Uterus (tissue), 4 donors: ENCODE results near the gene FPGS. TPM values are rescaled to one million over a fixed set of nuclear protein-coding genes. Genes with fewer than 3 reads are reported as not detected.
A peak's percentile ranks its signal among the peaks of the same experiment; 100 is the strongest.

Source experiments
- DNase-seq, 2 donors: peaks; one replicate each; pipeline ENCODE4 v3.0.0-alpha.2; 2019 to 2020
- H3K27ac ChIP-seq, 2 donors: fragments of 200-600 bp; sonication (generic); 1 replicate in 1 of 2; 2 replicates in 1 of 2; pipeline ENCODE4 v1.5.1; 2016 to 2018
- H3K27me3 ChIP-seq, 2 donors: fragments of 200-600 bp; sonication (generic); one replicate each; pipeline ENCODE4 v1.5.1; 2018 to 2019; ENCODE audit warnings: control low read depth in 1 of 2
- H3K36me3 ChIP-seq, 2 donors: fragments of 200-600 bp; sonication (generic); one replicate each; pipeline ENCODE4 v1.5.1; 2019; ENCODE audit warnings: control low read depth in 1 of 2
- H3K4me1 ChIP-seq, 2 donors: fragments of 200-600 bp; sonication (generic); one replicate each; pipeline ENCODE4 v1.5.1; 2018 to 2019; ENCODE audit warnings: control low read depth in 1 of 2
- H3K4me3 ChIP-seq, 2 donors: fragments of 200-600 bp; sonication (generic); 1 replicate in 1 of 2; 2 replicates in 1 of 2; pipeline ENCODE4 v1.5.1; 2018 to 2019; ENCODE audit warnings: mild to moderate bottlenecking in 1 of 2
- H3K9me3 ChIP-seq, 2 donors: fragments of 200-600 bp; sonication (generic); one replicate each; pipeline ENCODE4 v1.5.1; 2019; ENCODE audit warnings: control low read depth in 1 of 2
- POLR2A ChIP-seq, 2 donors: fragments of 450-650 bp; IDR thresholded peaks; one replicate each; pipeline ENCODE4 v1.6.1; 2016; ENCODE audit warnings: antibody characterized with exemption in 2 of 2, mild to moderate bottlenecking in 1 of 2, moderate library complexity in 1 of 2
- intact Hi-C: fragments of 100-400 bp; cut with DNase I; formaldehyde crosslinking; loops from one replicate; pipeline ENCODE4 v1.15.1; 2023; ENCODE audit warnings: low total_unique reads
- total RNA-seq, 4 donors: library from RNA; depleted of rRNA in 3 of 4; stranded (reverse); fragments of >200 nt in 3 of 4; gene quantifications; one replicate each; pipeline versions ENCODE4 v1.1.0 to v1.2.4, GENCODE V29; 2014 to 2023
- TF ChIP-seq, protein P1 (sequence below), 4 experiments: fragments of 200-600 bp in 2 of 4; fragments of 450-650 bp in 2 of 4; sonication (generic) in 2 of 4; IDR thresholded peaks; one replicate each; pipeline ENCODE4 v1.5.1; 2016 to 2019; ENCODE audit warnings: antibody characterized with exemption in 4 of 4, mild to moderate bottlenecking in 2 of 4, moderate library complexity in 1 of 4
- donor health status: DM: yes; HTN: yes; CAD: no.

FPGS gene
- total RNA-seq, 4 donors from 2014 or later = 11.5 to 128 (median 46.6) TPM

DNA sequence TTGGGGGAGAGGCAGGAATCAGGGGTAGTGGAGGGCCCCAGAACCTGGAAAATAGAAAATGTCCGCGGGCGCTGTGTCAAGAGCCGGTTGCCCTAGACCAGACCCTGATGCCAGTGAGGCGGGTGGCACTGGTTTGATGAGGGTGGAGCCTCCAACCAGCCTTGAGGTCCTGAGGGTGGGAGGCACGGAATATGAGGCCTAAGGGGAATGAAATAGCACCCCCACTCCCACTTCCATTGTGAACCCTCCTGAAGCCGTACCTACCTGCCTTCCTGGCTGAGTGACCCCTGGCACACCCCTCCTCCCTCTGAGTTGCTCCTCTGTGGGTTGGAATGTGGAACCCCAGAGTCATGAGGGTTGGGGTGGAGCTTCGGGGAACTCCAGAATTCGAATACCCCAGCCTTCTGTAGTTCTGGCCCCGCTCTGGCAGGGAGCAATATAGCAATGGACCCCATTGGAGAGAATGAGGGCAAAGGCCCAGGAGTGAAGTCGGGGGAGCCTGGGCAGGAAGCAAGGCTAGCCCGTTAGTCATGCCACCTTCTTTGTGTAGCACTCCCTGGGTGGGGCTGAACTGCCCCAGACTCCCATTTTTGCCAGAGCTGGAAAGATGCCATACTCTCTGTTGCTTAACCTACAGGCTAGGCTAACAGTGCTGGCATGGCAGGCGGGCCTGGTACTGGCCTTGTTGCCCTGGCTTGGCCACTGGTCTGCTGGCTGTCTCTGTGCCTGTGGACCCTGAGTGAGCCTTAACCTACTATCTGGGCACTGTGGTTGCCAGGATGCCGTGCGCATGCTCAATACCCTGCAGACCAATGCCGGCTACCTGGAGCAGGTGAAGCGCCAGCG lies 1.0 kb downstream of the FPGS start:
- DNase-seq = no peak
- Histone ChIP-seq H3K27ac (peak overlapping the region; percentile 93 to 94), H3K36me3 (no peaks in the 10 kb centered on the region), H3K4me3 (peak overlapping the region; percentile 67 to 82), H3K27me3 (no peaks in the 10 kb centered on the region), H3K9me3 (no peaks in the 10 kb centered on the region), H3K4me1 (peaks cover 0 to 13% of the 10 kb centered on the region in 2 donors)
- intact Hi-C loops = no loop called here
- no peak for TF ChIP-seq POLR2A (IDR thresholded peaks at IDR 0.05)
- TF ChIP-seq, protein P1, sequence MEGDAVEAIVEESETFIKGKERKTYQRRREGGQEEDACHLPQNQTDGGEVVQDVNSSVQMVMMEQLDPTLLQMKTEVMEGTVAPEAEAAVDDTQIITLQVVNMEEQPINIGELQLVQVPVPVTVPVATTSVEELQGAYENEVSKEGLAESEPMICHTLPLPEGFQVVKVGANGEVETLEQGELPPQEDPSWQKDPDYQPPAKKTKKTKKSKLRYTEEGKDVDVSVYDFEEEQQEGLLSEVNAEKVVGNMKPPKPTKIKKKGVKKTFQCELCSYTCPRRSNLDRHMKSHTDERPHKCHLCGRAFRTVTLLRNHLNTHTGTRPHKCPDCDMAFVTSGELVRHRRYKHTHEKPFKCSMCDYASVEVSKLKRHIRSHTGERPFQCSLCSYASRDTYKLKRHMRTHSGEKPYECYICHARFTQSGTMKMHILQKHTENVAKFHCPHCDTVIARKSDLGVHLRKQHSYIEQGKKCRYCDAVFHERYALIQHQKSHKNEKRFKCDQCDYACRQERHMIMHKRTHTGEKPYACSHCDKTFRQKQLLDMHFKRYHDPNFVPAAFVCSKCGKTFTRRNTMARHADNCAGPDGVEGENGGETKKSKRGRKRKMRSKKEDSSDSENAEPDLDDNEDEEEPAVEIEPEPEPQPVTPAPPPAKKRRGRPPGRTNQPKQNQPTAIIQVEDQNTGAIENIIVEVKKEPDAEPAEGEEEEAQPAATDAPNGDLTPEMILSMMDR (IDR thresholded peaks at IDR 0.05) = no peak

DNA sequence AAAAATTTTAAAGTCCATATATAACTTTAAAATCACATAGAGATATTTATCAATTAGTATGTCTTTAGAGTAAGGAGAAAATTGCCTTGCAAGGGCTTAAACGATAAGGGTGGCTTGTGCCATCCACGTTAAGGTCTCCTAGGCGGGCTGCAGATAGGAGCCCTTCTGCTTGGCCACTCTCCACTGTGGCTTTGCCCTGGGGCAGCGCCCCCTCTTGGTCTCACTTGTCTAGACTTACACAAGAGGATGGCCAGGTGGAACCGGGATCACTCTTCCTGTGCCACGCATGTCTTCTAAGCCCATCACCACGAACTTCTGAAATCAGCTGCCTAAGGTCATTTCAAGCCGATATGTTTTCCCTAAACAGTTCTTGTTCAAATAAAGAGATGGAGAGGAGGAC lies 2.9 kb downstream of the FPGS start:
- DNase-seq = no peak
- intact Hi-C loops = no loop called here
- Histone ChIP-seq H3K4me3 (no peak overlapping the region), H3K4me1 (peaks cover 0 to 16% of the 10 kb centered on the region in 2 donors), H3K27me3 (no peaks in the 10 kb centered on the region), H3K27ac (no peak overlapping the region), H3K9me3 (no peaks in the 10 kb centered on the region), H3K36me3 (no peaks in the 10 kb centered on the region)
- TF ChIP-seq, protein P1 (IDR thresholded peaks at IDR 0.05) = no peak
- no peak for TF ChIP-seq POLR2A (IDR thresholded peaks at IDR 0.05)

DNA sequence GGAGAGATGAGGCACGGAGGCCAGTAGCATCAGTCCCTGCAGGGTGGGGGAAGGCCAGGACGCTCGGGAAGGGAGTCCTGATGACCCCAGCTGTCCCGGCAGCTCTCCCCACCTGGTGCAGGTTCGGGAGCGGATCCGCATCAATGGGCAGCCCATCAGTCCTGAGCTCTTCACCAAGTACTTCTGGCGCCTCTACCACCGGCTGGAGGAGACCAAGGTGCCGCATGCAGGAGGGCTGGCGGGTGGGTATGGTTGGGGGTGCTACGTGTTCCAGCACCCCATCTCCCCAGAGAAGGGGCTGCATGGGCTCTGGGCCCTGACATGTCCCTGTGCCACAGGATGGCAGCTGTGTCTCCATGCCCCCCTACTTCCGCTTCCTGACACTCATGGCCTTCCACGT lies 4.2 kb downstream of the FPGS start:
- Histone ChIP-seq H3K36me3 (no peaks in the 10 kb centered on the region), H3K9me3 (no peaks in the 10 kb centered on the region), H3K27me3 (no peaks in the 10 kb centered on the region), H3K4me1 (peaks cover 0 to 16% of the 10 kb centered on the region in 2 donors), H3K4me3 (no peak overlapping the region), H3K27ac (no peak overlapping the region)
- no peak for DNase-seq
- no peak for TF ChIP-seq POLR2A (IDR thresholded peaks at IDR 0.05)
- TF ChIP-seq, protein P1 (IDR thresholded peaks at IDR 0.05) = no peak
- intact Hi-C loops = no loop called here

DNA sequence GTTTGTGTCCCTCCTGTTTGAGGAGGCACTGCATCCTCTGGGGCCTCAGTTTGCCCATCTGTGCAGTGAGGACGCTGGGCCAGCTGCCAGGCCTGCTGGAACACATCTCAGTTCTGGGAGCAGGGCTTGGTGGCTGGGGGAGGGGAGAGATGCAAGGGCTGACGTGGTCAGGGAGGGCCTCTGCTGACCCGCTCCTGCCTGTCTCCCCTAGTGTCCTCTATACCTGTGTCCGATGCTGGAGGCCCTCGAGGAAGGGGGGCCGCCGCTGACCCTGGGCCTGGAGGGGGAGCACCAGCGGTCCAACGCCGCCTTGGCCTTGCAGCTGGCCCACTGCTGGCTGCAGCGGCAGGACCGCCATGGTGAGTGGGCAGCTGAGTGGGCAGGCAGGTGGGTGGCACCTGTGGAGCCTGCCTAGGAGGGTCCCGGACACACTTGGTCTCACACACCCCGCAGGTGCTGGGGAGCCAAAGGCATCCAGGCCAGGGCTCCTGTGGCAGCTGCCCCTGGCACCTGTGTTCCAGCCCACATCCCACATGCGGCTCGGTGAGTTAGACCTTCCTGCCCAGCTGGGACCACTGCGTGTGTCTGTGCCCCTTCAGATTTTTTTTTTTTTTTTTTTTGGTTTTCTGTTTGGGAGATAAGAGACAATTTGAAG lies 5.8 kb downstream of the FPGS start:
- H3K4me1 ChIP-seq = peaks cover 0 to 13% of the 10 kb centered on the region in 2 donors
- intact Hi-C loops = no loop called here
- no peaks in the 10 kb centered on the region for H3K9me3 ChIP-seq
- H3K27me3 ChIP-seq = no peaks in the 10 kb centered on the region
- TF ChIP-seq, protein P1 (IDR thresholded peaks at IDR 0.05) = no peak
- TF ChIP-seq POLR2A (IDR thresholded peaks at IDR 0.05) = no peak
- no peak overlapping the region for H3K4me3 ChIP-seq
- H3K36me3 ChIP-seq = no peaks in the 10 kb centered on the region
- no peak overlapping the region for H3K27ac ChIP-seq
- no peak for DNase-seq

DNA sequence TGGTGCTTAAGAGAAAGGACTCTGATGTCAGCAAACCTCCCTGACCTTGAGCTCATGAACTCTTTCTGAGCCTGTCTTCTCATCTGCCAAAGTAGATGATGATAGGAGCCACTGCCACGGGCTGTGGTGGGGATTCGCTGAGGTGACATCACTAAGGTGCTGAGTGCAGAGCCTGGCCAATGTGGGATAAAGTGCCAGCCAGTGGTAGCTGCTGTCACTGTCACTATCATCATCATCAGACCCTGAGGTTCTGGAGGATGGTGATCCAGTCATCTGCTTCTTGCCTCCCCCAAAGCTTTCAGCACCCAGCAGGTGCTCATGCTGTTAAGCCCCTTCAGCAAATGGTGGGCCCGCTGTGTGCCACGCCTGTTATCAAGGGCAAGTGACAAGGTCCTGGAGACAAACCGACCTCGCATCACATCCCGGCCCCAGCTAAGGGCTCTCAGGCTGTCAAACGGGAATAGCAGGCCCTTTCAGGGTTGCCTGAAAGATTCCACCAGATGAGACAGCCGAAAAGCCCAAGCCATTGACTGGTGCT lies 6.4 kb downstream of the FPGS start:
- H3K4me1 ChIP-seq = peaks cover 0 to 8% of the 10 kb centered on the region in 2 donors
- H3K4me3 ChIP-seq = no peak overlapping the region
- no peaks in the 10 kb centered on the region for H3K36me3 ChIP-seq
- H3K9me3 ChIP-seq = no peaks in the 10 kb centered on the region
- intact Hi-C loops = no loop called here
- TF ChIP-seq, protein P1 (IDR thresholded peaks at IDR 0.05) = no peak
- no peak for TF ChIP-seq POLR2A (IDR thresholded peaks at IDR 0.05)
- H3K27me3 ChIP-seq = no peaks in the 10 kb centered on the region
- DNase-seq = no peak
- peak overlapping the region; percentile 12 to 35 for H3K27ac ChIP-seq
